Activated T-cell treated with anti-CD3 and anti-CD28 coated beads, Interleukin-2, amount 50 U/mL, for 48 hours (primary cell): Measurements from ENCODE around the gene MAPRE2.
"Not testable (repeated sequence)": the region's sequence is repeated elsewhere in the genome, so short reads cannot be mapped to it uniquely, and the experiment has no call there.

Experiments used
- DNase-seq, 2 experiments: peaks; one replicate each; pipeline ENCODE4 v3.0.0-alpha.2; 2020

The MAPRE2 gene

DNA sequence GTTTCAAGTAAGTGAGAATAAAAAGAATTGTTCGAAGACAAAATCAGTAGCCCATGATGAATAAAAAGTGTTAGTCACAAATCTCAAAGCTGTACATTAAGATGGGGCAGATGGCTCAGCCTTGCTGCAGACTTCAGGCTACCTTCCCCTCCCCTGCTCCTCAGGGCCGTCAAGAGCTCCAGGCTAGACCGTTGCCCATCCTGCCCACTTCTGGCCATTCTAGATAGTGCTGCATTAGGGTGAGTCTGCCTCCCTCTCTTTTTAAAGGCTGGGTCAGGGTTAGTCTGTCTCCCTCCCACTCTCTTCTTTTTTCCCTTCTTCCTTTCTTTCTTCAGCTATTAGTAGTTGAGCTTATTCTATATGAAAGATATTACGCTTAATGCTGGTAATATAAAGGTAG lies 86.0 kb downstream of the MAPRE2 start:
- DNase-seq = no peak

DNA sequence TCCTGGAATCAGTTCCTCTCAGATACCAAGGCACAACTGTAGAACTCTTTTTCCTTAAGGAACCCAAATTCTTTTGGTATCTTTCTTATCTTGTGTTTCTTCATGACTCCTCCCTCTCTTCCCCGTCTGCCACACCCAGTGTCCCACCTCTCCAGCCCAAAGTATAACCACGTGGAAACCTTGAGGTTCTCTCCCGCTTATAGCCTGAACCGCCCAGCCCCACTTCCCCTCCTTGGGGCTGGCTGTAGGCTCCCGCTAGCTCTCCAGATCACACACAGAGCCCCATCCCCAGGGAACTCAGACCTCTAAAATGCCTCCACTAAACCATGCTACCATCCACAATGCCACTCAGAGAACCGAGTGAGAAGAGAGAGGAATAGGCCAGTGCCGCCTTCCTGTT lies 87.5 kb downstream of the MAPRE2 start:
- DNase-seq = no peak

DNA sequence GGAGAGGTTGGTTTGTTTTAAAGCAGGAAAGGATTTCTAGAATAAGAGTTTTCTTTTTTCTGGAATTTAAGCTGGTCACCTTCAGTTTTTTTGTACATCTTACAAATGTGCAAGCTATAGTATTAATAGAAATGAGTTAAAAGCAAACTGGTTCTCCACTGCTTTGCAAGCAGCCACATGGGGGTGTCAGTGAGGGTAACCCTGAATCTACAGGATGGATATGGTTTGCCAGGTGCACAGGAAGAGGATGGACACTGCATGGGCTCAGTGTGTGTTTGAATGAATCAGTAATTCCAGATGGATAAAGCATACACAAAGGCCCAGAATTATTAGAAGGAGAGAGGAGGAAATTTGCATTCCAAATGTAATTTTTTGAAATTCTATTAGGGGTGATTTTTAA lies 89.0 kb downstream of the MAPRE2 start:
- DNase-seq = no peak

DNA sequence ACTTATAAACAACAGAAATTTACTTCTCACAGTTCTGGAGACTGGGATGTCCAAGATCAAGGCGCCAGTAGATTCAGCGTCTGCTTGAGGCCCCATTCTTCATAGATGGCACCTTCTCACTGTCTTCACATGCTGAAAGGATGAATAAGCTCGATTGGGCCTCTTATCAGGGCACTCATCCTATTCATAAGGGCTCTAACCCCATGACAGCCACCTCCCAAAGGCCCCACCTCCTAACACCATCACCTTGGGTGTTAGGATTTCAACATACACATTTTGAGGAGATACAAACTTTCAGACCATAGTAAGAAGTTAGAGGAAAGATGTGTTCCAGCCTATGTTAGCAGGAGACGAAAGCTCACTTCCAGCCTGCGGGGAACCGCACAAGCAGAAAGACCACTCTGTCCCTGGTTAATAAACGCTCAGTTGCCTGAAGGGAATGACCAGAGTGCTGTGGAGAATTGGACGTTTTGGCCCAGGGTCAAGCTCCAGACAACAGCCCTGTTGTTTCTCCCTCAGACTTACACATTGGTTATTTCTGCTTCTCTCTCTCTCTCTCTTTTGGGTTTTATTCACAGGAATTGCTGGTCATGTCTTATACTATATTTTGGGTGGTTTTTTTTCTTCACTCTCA lies 90.3 kb downstream of the MAPRE2 start:
- DNase-seq = no peak

DNA sequence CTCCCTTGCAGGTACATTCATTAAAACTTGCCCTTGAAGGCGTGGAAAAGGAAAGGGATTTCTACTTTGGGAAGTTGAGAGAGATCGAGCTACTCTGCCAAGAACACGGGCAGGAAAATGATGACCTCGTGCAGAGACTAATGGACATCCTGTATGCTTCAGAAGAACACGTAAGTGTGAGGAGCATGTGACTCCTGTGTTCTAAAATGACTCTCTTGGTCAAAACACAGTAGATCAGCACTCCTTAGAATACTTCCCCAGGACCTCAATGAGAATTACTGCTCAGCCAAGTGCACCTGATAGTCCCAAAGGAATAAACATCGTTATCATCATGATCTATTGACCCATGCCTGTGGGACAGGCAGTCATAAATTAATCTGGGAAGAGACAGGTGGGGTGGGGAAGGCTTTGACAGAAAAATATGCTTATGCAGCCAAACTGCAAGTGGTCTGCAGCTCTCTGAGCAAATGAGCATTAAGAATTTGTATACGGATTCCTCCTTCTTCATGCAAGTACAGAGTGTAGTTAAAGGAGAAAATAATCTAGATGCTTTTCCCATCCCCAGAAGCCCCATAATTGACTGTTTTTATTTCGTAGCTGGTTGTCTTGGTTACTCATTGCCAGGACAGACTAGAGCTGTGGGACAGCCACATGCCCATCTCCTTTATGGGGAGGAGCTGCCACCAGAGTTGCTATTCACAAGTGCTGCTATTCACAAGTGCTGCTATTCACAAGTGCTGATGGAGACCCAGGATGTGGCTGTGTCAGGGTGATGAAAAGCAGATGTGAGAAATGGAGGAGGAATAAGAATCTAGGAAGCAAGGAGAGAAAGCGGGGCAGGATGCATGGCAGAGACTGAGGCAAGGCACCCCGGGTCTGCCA lies 91.0 kb downstream of the MAPRE2 start:
- no peak for DNase-seq

DNA sequence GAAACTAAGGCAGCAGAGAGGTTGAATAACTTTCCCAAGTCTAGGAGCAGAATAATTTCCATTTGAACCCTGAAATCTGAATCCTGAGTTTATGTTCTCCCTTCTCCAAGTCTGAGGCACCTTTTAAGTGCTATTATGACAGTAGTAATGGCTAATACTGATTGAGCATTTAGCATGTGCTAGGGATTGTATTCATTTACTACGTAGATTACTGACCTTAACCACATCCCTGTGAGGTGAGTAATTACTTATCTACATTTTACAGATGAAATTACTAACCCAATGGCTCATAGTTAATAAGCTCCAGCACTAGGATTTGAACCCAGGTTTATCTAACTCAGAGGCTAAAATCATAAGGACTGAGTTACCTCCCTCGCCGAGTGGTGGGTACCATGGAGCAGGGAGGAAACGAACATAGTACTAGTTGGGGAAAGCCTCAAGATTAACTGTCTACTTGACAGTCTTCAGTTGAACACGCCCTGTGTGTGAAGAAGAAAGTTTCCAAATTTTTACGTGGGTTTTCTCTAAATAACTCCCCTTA lies 93.0 kb downstream of the MAPRE2 start:
- no peak for DNase-seq

DNA sequence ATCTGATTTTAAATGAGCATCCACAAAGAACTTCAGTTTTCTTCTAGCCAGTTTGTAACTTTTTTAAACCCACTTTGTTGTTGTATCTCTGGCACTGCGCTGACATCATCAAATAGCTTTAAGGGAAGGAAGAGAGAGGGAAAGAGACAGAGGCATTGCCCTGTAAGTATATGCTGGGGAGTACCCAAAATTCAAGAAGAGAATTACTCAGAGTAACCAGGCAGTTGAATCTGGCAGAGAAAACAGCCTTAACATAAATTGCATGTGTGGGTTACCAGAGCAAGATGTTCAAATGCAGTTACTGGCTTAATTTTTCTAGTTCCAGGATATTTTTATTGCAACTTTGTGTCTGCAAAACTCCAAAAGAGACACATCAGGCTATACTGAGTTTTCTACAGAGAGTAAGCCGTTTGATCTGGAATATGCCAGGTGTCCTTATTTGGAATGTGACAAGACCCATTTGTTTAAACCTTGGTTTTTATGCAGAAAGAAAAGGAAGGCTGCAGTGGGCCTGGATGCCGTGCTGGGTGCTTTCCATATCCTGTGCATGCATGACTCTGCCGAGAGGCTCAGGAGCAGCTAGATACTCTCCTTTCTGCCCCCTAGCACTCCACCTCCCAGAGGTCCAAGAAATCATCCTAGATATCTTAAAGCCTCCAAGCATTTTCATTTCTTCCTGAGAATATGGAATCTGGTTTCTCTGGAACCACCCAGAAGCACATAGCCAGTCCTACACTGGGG lies 93.7 kb downstream of the MAPRE2 start:
- DNase-seq = no peak

DNA sequence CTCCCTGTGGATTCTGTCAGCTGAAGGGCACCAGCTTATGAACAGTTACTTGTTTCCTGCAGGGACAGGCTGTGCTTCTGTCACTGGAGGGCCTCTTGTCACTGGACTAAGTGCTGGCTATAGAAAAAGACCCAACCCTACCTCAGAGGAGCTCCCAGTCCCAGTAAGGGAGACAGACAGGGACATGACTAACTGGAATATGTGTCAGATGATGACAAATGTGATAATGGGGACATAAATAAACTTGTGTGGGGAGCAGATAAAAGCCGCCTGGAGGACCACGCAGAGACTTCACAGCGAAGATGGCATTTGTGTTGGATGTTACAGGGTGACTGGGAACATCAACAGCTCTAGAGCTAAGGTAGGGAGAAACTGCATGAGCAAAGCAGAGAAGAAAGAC lies 95.0 kb downstream of the MAPRE2 start:
- no peak for DNase-seq

DNA sequence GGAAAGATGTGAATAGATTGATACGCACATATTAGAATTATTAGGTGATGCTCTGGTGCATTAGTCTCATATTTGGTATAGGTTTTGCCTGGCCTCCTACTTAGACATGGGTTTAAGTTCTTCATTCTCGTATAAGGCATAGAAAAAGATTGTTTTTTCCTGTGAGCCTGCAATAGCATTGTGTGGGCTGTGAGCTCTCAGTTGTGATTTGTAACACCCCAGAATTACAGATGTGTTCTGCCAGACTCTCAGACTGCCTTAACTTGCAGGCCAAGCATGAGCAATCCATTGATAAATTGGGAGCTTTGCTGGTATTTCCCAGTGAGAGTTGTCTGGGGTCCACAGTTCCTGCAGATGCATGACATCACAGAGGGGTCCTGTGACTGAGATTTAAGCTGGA lies 95.7 kb downstream of the MAPRE2 start:
- no peak for DNase-seq

DNA sequence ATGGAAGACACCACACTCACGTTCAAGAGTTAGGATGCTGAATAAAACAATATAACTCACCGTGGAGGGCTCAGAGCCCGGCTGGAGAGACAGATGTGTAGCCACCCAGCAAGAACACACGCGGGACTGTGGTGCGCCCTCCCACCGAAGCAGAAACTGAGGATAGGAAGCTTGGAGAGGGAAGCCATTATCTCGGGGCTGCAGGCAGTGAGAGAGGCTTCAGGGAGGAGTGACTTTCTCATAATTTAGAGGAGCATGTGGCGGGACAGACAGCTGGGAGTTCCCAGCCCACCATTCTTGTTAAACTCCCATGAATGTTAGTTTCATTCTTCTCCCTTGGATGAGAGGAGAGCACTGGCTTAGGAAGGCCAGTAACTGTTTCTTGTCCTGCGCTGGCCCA lies 96.4 kb downstream of the MAPRE2 start:
- no peak for DNase-seq

GRCh38 chr18:35138773-35139172 lies 97.6 kb downstream of the MAPRE2 start:
- DNase-seq = no peak

- DNase-seq = no peak
Measured at GRCh38 chr18:35139517-35139916, 98.3 kb downstream of the MAPRE2 start.

- DNase-seq = no peak
Measured at GRCh38 chr18:35141077-35141476, 99.9 kb downstream of the MAPRE2 start.

- DNase-seq = no peak
Measured at GRCh38 chr18:35141567-35142274, 100.5 kb downstream of the MAPRE2 start.

DNA sequence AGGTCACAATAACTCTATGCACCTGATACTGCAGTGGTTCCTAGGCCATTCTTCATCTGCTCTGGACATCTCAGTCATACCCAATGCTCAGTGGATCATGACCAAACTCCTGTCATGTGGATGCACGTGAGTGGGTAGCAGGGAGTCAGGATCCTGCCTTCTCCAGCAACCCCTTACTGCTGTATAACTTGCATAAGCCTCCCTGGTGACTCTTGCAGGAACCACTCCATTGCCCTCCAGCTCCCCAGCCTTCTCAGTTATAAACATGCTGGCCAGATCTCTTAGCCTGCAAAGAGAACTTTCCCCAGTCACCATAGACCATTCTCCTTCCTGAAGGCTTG lies 101.0 kb downstream of the MAPRE2 start:
- no peak for DNase-seq

- DNase-seq = no peak
Measured at GRCh38 chr18:35143622-35144596, 102.7 kb downstream of the MAPRE2 start.

DNA sequence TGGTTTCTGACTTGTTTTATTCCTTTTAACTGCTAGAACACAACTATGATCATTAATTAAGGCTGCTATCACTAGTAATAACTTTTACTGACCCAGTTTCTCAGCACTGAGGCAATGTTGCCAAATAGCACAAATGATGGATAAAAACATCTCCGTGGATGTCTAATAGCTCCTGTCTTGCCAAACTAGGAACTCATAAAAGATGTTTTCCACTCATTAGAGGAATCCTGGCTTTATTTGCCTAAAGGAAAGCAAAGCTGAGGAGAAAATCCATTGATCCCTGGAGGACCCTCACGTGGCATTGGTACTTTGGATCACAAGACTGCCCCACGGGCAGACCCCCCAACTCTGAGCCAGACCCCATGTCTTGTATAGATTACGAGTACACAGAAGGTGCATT lies 103.5 kb downstream of the MAPRE2 start:
- no peak for DNase-seq

- DNase-seq = not testable (repeated sequence)
Measured at GRCh38 chr18:35150195-35150594, 109.0 kb downstream of the MAPRE2 start.

DNA sequence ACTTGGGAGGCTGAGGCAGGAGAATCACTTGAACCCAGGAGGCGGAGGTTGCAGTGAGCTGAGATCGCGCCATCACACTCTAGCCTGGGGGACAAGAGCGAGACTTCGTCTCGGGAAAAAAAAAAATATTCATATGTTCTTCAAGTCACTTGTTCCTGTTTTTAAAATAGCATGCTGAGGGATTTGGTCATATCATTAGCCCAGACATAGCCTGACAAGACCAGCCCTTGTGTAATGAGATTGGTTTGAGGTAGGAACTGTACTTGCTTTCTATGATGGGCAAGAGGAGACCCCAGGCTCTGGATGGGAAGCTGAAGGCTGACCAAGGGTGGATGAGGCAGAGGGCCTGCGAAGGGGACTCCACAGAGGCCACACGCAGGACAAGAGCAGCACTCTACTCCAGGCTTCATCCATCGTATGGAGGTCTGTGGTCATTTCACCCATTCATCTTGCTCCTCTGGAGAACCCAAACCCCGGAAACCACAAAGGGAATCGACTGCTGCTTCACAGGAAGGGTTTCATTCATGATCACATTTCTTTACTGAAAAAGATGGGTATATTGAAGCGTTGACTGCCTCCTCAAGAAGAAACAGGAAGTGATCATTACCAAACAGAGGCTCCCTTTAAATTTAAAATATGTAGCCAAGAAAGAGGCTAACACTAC lies 112.5 kb downstream of the MAPRE2 start:
- no peak for DNase-seq

GRCh38 chr18:35155398-35156117 lies 114.3 kb downstream of the MAPRE2 start:
- DNase-seq = no peak
